SK-N-SH (cell line): ENCODE results near the gene SLC26A8.

Source experiments
- POLR2AphosphoS5 ChIP-seq: IDR thresholded peaks from 2 replicates; pipeline ENCODE4 v1.6.1; 2012; ENCODE audit warnings: low read depth, low read length
- RAD21 ChIP-seq: IDR thresholded peaks from 2 replicates; pipeline ENCODE4 v1.6.1; 2012; ENCODE audit warnings: mild to moderate bottlenecking, low read length
- REST ChIP-seq: IDR thresholded peaks from 2 replicates; pipeline ENCODE4 v1.6.1; 2012; ENCODE audit warnings: mild to moderate bottlenecking, low read depth, low read length, moderate library complexity
- TAF1 ChIP-seq: IDR thresholded peaks from 2 replicates; pipeline ENCODE4 v1.6.1; 2012; ENCODE audit warnings: low read depth, mild to moderate bottlenecking, low read length, moderate library complexity, borderline replicate concordance
- YY1 ChIP-seq: IDR thresholded peaks from 2 replicates; pipeline ENCODE4 v1.4.0; 2012; ENCODE audit warnings: low read depth, mild to moderate bottlenecking
- TF ChIP-seq, protein P1 (sequence below): fragments of 200-600 bp; sonication (generic); IDR thresholded peaks from 2 replicates; pipeline ENCODE4 v1.6.1; 2017; ENCODE audit warnings: antibody characterized with exemption, mild to moderate bottlenecking, moderate library complexity

DNA sequence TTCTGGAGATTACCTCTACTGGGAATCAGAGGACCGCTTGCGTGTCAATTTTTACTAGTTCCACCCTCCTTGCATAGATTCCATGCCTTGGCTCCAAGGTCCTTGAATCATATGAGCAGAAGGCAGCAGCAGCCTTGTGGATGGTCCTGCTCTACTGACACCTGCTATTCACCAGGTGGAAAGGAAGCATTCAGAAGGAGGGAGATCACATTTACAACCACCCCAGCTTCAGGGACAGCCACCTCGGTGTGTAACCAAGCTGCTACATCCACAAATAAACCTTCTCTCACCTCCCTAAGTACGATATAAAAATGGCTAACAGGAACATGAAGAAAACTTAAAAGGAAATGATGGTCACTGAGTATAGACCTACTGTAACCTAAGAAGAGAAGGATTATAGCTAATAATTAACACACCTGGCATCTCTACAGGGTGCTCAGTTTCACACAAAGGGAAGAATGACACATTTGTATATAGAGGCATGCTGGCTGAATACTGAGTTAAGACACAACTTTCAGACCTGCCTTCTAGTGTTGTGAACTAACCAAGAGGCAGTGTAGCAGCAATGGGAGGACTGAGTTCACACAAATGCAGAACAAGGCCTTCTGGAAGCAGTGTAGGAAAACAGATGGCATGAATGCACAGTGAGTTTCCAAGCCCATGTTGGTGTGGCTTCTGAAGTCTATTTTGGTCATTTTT lies 57.2 kb downstream of the SLC26A8 start:
- TF ChIP-seq, protein P1, sequence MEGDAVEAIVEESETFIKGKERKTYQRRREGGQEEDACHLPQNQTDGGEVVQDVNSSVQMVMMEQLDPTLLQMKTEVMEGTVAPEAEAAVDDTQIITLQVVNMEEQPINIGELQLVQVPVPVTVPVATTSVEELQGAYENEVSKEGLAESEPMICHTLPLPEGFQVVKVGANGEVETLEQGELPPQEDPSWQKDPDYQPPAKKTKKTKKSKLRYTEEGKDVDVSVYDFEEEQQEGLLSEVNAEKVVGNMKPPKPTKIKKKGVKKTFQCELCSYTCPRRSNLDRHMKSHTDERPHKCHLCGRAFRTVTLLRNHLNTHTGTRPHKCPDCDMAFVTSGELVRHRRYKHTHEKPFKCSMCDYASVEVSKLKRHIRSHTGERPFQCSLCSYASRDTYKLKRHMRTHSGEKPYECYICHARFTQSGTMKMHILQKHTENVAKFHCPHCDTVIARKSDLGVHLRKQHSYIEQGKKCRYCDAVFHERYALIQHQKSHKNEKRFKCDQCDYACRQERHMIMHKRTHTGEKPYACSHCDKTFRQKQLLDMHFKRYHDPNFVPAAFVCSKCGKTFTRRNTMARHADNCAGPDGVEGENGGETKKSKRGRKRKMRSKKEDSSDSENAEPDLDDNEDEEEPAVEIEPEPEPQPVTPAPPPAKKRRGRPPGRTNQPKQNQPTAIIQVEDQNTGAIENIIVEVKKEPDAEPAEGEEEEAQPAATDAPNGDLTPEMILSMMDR: no peak
- no peak for TF ChIP-seq RAD21
- no peak for TF ChIP-seq REST
- TF ChIP-seq YY1: no peak
- no peak for TF ChIP-seq TAF1
- TF ChIP-seq POLR2AphosphoS5: no peak
